HepG2 (cell line): Measurements from ENCODE around the gene MSI2. TPM values are rescaled to one million over a fixed set of nuclear protein-coding genes. Genes with fewer than 3 reads are reported as not detected.
A peak's percentile ranks its signal among the peaks of the same experiment; 100 is the strongest.

Source experiments
- ATF3 ChIP-seq: sonication (generic); formaldehyde crosslinking; IDR thresholded peaks from 2 replicates; pipeline ENCODE4 v1.4.0; 2020; ENCODE audit warnings: missing genetic modification reagents
- ATF4 ChIP-seq, 2 experiments: fragments of 450-650 bp in 1 of 2; sonication (generic) in 1 of 2; formaldehyde crosslinking; IDR thresholded peaks; 2 replicates each; pipeline versions ENCODE4 v1.5.0 to v1.8.0; 2020 to 2022; ENCODE audit warnings: mild to moderate bottlenecking in 1 of 2, missing genetic modification reagents in 1 of 2
- CSRNP1 ChIP-seq: sonication (generic); formaldehyde crosslinking; IDR thresholded peaks from 2 replicates; pipeline ENCODE4 v1.8.1; 2023; ENCODE audit warnings: mild to moderate bottlenecking, missing genetic modification reagents
- FOXO4 ChIP-seq: sonication (generic); formaldehyde crosslinking; conservative IDR thresholded peaks from 2 replicates; pipeline ENCODE4 v1.8.1; 2023; ENCODE audit warnings: missing genetic modification reagents
- GPN1 ChIP-seq: sonication (generic); formaldehyde crosslinking; IDR thresholded peaks from 2 replicates; pipeline ENCODE4 v1.5.1; 2020; ENCODE audit warnings: missing genetic modification reagents, borderline replicate concordance
- KLF6 ChIP-seq: IDR thresholded peaks from 2 replicates; pipeline ENCODE4 v1.8.0; 2016; ENCODE audit warnings: missing biosample characterization, missing genetic modification reagents
- MEIS2 ChIP-seq: sonication (generic); formaldehyde crosslinking; IDR thresholded peaks from 2 replicates; pipeline ENCODE4 v1.9.0; 2021; ENCODE audit warnings: mild to moderate bottlenecking, missing genetic modification reagents
- NRL ChIP-seq: sonication (generic); formaldehyde crosslinking; IDR thresholded peaks from 2 replicates; pipeline ENCODE4 v1.5.0; 2020; ENCODE audit warnings: missing genetic modification reagents, mild to moderate bottlenecking, moderate library complexity, borderline replicate concordance
- PREB ChIP-seq: sonication (generic); formaldehyde crosslinking; IDR thresholded peaks from 2 replicates; pipeline ENCODE4 v1.4.0; 2020; ENCODE audit warnings: missing genetic modification reagents
- TFAP4 ChIP-seq: sonication (generic); IDR thresholded peaks from 2 replicates; pipeline ENCODE4 v1.6.1; 2016; ENCODE audit warnings: low read depth, borderline replicate concordance
- ZNF225 ChIP-seq: sonication (generic); formaldehyde crosslinking; IDR thresholded peaks from 2 replicates; pipeline ENCODE4 v1.4.0; 2020; ENCODE audit warnings: mild to moderate bottlenecking, missing genetic modification reagents
- ZNF24 ChIP-seq: fragments of 450-650 bp; IDR thresholded peaks from 2 replicates; pipeline ENCODE4 v1.6.1; 2017; ENCODE audit warnings: antibody characterized with exemption, mild to moderate bottlenecking
- ZNF260 ChIP-seq: sonication (generic); formaldehyde crosslinking; IDR thresholded peaks from 2 replicates; pipeline ENCODE4 v1.4.0; 2020; ENCODE audit warnings: missing genetic modification reagents, low read depth, mild to moderate bottlenecking, borderline replicate concordance
- ZNF577 ChIP-seq: sonication (generic); formaldehyde crosslinking; IDR thresholded peaks from 2 replicates; pipeline ENCODE4 v1.4.0; 2020; ENCODE audit warnings: mild to moderate bottlenecking, low read depth, missing genetic modification reagents, borderline replicate concordance
- ZNF615 ChIP-seq: sonication (generic); formaldehyde crosslinking; IDR thresholded peaks from 2 replicates; pipeline ENCODE4 v1.5.0; 2020; ENCODE audit warnings: mild to moderate bottlenecking, missing genetic modification reagents, borderline replicate concordance
- ZNF709 ChIP-seq: sonication (generic); formaldehyde crosslinking; IDR thresholded peaks from 2 replicates; pipeline ENCODE4 v1.5.0; 2020; ENCODE audit warnings: mild to moderate bottlenecking, missing genetic modification reagents
- ZNF713 ChIP-seq: sonication (generic); formaldehyde crosslinking; IDR thresholded peaks from 2 replicates; pipeline ENCODE4 v1.4.0; 2020; ENCODE audit warnings: mild to moderate bottlenecking, missing genetic modification reagents
- ZNF891 ChIP-seq: sonication (generic); formaldehyde crosslinking; IDR thresholded peaks from 2 replicates; pipeline ENCODE4 v1.5.0; 2020; ENCODE audit warnings: mild to moderate bottlenecking, missing genetic modification reagents
- ZSCAN31 ChIP-seq: sonication (generic); formaldehyde crosslinking; IDR thresholded peaks from 2 replicates; pipeline ENCODE4 v1.5.0; 2020; ENCODE audit warnings: low read depth, mild to moderate bottlenecking, missing genetic modification reagents
- polyA plus RNA-seq, 8 experiments: library from polyadenylated mRNA; depleted of rRNA in 3 of 8; stranded (reverse) in 7 of 8; unstranded in 1 of 8; fragments of >200 nt; fragmentation: Illumina TruSeq in 4 of 8; extraction: Trizol in 4 of 8; gene quantifications; 2 replicates each; pipeline versions ENCODE4 v1.2.1 to v1.2.3, GENCODE V29; 2011 to 2016; ENCODE audit warnings: low read depth in 4 of 8, missing spikeins in 1 of 8, mixed read lengths in 1 of 8; ENCODE audit not compliant: insufficient read depth in 1 of 8
- total RNA-seq, 5 experiments: library from RNA; depleted of rRNA; stranded (reverse); fragments of >200 nt; fragmentation: Illumina TruSeq; extraction: Trizol; gene quantifications; 2 replicates each; pipeline ENCODE4 v1.2.3, GENCODE V29; 2016; ENCODE audit warnings: low read depth in 1 of 5

The MSI2 gene
- total and polyA plus RNA-seq, 2 of the 13 experiments (the other 11 are each of a cell fraction or from before 2014, with no cell fraction given): 77.5 to 78.4 TPM

GRCh38 chr17:57697891-57698711 is 441.8 kb downstream of the MSI2 start (continued):
- TF ChIP-seq ZNF615 (CRISPR knock-in tag): no peak
- TF ChIP-seq CSRNP1 (CRISPR knock-in tag): no peak
- TF ChIP-seq ATF4 (CRISPR knock-in tag; IDR thresholded peaks at IDR 0.05): no peak
- no peak for TF ChIP-seq PREB (CRISPR knock-in tag)
- TF ChIP-seq ZNF260 (CRISPR knock-in tag): no peak
- no peak for TF ChIP-seq GPN1 (CRISPR knock-in tag)
- TF ChIP-seq ATF3 (CRISPR knock-in tag): no peak
- peak; percentile 83; the same call in 1 of the 2 replicates for TF ChIP-seq ZNF891
- TF ChIP-seq NRL (CRISPR knock-in tag): peak; percentile 80; the same call in 1 of the 2 replicates
- 0 out of 2 replicates have a peak, but pooled peaks have one; percentile 69 for TF ChIP-seq FOXO4 (CRISPR knock-in tag)
- no peak for TF ChIP-seq ZSCAN31 (CRISPR knock-in tag)
- no peak for TF ChIP-seq ZNF24
- TF ChIP-seq TFAP4: no peak
- no peak for TF ChIP-seq MEIS2 (CRISPR knock-in tag)
- TF ChIP-seq ZNF225: no peak
- no peak for TF ChIP-seq ZNF709
- no peak for TF ChIP-seq KLF6 (CRISPR knock-in tag)
- no peak for TF ChIP-seq ZNF713 (CRISPR knock-in tag)
- TF ChIP-seq ZNF577: no peak
